Stimulated activated CD4-positive, alpha-beta T cell treated with anti-CD3 and anti-CD28 coated beads, Interleukin-4, amount 100 ng/mL, for 48 hours (primary cell): ENCODE results near the gene TBX20.
"Not testable (repeated sequence)": the region's sequence is repeated elsewhere in the genome, so short reads cannot be mapped to it uniquely, and the experiment has no call there.

ENCODE experiments used
- DNase-seq, 2 donors: peaks; one replicate each; pipeline ENCODE4 v3.0.0-alpha.2; 2020; ENCODE audit warnings: low read depth in 2 of 2

Gene TBX20

GRCh38 chr7:35255443-35256255 lies 1.7 kb upstream of the TBX20 start:
- DNase-seq = no peak

GRCh38 chr7:35254496-35255442 lies 869 bp upstream of the TBX20 start:
- DNase-seq = no peak

GRCh38 chr7:35253460-35253709 lies 515 bp downstream of the TBX20 start:
- no peak for DNase-seq

GRCh38 chr7:35252612-35253459 lies 1.1 kb downstream of the TBX20 start:
- DNase-seq = no peak

- no peak for DNase-seq
These were observed 2.1 kb downstream of the TBX20 start for GRCh38 chr7:35251606-35252310.

- no peak for DNase-seq
These were observed 3.0 kb downstream of the TBX20 start for GRCh38 chr7:35250941-35251340.

- DNase-seq = no peak
These were observed 3.4 kb downstream of the TBX20 start for GRCh38 chr7:35250452-35250851.

- no peak for DNase-seq
These were observed 4.4 kb downstream of the TBX20 start for GRCh38 chr7:35249537-35249907.

- DNase-seq = no peak
These were observed 5.0 kb downstream of the TBX20 start for GRCh38 chr7:35248576-35249536.

GRCh38 chr7:35246819-35247218 lies 7.1 kb downstream of the TBX20 start:
- no peak for DNase-seq

GRCh38 chr7:35241884-35242283 lies 12.0 kb downstream of the TBX20 start:
- no peak for DNase-seq

- DNase-seq = no peak
These were observed 12.5 kb downstream of the TBX20 start for GRCh38 chr7:35241436-35241835.

- not testable (repeated sequence) for DNase-seq
These were observed 12.9 kb downstream of the TBX20 start for GRCh38 chr7:35241008-35241407.

GRCh38 chr7:35238456-35238855 lies 15.4 kb downstream of the TBX20 start:
- DNase-seq = not testable (repeated sequence)

- DNase-seq = no peak
These were observed 20.9 kb downstream of the TBX20 start for GRCh38 chr7:35232994-35233393.

GRCh38 chr7:35231221-35231620 lies 22.7 kb downstream of the TBX20 start:
- DNase-seq = not testable (repeated sequence)

- not testable (repeated sequence) for DNase-seq
These were observed 24.7 kb downstream of the TBX20 start for GRCh38 chr7:35229116-35229780.

GRCh38 chr7:35228496-35229051 lies 25.3 kb downstream of the TBX20 start:
- DNase-seq = not testable (repeated sequence)

- DNase-seq = not testable (repeated sequence)
These were observed 26.5 kb downstream of the TBX20 start for GRCh38 chr7:35227438-35227837.
